Middle frontal gyrus (tissue), 1 donor: ENCODE data around the gene CAMK2B.

Experiments used
- DNase-seq: peaks from one replicate; pipeline ENCODE4 v3.0.0-alpha.2; 2015; ENCODE audit warnings: low spot score; ENCODE audit errors: extremely low spot score

Gene CAMK2B

DNA sequence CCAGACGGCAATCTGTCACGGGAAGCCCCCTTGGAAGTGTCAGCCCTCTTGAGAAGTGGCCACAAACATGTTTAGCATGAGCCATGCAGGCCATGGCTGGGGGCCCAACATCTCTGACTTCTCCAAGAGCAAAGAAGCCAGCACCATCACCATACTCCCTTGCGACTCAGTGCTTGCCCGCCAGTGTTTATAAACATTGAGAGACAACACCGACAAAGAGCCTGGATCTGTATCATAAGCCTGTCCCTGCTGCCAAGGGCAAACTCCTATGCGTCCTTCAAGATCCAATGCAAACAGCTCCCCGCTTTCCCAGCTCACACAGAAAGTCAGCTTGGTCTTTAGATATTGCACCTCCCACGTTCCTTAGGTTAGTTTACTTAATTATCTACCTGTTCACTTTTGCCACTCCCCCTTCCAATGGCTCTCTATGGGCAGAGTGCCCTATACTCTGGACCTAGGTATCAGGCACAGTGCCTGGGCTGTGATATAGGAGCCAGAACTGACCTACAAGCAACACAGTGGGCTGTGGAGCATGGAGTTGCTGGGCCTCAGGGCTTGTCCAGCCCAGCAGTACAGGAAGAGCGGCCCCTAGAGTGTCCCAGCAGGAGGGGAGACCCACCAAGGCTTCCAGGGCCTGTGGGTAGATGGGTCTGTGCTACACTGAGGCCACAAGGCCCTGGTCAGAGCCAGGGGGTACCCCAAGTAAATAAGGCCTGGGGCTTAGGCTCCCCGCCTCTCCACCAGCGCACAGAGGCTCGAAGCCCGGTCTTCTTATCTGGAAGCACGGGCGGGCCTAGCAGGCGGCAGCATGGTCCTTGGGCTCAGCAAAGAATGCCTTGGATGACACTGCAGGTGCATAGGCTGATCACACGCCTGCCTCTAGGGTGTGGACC, 37.7 kb downstream of the CAMK2B start:
- DNase-seq = no peak

DNA sequence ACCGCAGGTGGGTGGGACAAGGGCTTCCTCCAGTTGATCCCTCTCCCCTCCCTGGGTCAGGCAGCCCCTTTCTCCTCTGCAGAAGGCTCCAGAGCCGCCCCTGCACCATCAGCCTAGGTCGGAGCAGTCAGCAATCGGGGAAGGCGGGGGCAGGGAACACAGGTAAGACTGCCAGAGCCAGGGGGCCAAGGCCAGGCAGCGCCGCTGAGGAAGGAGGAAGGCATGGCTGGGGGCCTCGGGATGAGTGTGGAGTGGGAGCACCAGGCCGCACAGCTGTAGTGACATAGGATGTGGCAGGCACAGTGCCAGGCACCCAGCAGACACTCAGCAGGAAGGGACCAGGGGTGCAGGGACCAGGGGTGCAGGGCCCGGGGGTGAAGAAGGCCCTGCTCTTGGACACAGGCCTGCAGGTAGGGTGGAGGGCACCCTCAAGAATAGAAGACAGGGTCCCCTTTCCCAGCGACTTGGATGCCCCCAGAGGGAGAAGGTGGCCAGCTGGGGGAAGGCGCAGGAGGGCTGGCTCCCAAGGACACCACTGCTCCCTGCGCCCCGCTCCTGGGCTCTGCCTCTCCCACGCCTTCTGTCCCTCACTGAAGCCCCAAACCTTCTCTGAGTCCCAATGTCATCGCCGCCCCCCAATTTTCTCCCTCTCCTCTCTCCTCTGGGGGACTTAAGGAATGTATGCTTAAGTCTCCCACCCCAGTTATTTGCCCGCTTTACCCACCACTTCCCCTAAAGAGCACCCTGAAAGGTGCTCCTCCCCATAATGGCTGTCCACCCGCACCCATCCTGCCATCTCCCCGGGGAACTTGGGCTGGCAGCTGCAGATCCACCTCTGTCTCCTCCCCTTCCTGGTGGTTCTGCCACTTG, 38.5 kb downstream of the CAMK2B start:
- no peak for DNase-seq

DNA sequence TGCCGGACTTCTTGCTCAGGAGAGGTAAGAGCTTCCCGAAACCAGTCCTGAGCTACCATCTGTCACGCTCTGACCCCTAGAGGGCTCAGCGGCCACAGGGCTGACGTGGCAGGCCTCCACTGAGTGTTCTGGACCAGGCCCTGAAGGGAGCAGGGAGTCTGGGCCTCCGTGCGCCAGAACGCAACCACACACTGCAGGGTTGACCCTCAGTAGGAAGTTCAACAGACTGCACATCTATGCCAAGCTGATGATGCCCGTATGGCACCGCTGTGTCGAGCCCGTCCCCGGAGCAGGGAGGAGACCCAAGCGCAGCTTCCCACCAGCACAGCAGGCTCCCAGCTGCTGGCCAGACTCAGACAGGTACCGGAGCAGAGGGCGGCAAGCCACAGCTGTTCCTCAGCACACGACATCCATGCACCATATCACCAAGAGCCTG, 39.2 kb downstream of the CAMK2B start:
- no peak for DNase-seq

- DNase-seq = no peak
Measured at GRCh38 chr7:44285561-44285960, 39.8 kb downstream of the CAMK2B start.

DNA sequence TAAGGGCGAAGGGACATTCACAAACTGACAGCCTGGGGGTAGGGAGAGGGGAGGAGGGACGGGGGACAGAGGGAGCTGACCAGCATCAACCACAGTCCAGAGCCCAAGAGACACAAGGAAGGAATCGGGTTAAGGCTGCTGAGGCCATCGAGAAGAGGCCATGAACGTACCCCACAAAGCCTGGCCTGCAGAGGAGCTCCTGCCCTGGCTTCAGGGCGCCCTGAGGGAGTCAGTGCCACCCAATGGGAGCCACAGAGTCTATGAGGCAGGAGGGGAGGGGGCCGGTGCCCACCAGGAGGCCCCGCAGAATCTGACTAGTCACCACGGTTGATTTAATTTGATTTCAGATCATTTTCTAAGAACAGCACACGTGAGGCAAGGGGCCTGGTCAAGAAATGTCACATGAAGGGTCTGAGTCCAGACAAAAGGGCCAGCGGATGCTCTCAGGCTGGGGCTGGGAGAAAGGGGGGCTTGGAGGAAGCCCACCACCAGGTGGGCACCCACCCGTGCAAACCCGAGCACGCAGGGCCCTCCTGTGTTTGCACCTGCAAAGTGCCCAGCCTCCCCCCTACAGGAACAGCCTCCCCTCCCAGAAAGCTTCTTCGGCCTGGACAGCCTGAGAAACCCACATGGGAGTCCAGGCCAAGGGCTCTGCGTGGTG, 40.4 kb downstream of the CAMK2B start:
- DNase-seq = no peak

- DNase-seq = no peak
Measured at GRCh38 chr7:44284216-44284615, 41.2 kb downstream of the CAMK2B start.

- DNase-seq = no peak
Measured at GRCh38 chr7:44283381-44284211, 41.8 kb downstream of the CAMK2B start.

DNA sequence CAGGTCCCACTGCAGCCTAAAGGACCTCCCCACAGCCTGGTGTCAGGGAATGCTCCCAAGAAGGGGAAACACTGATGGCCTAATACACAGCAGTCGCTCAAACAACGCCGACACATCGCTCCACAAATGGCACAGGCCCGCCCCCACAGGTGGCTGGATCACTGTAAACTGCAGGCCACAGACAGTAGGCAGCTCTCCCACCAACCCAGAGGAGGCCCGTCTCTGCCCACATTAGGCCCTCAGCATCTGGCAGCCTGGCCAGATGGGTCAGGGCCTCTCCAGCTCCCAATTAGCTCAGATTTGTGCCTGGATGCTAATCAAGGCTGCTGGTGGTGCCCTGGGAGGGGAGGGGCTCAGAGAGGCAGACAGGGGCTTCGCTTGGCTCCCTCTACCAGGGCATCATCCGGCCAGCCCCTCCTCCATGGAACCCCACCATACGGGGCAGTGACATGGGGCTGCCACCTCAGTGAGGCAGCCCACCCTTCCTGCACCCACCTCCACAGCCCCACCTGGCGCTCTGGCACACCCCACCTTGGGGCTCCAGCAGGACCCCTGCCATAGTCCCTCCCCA, 42.7 kb downstream of the CAMK2B start:
- DNase-seq = no peak

DNA sequence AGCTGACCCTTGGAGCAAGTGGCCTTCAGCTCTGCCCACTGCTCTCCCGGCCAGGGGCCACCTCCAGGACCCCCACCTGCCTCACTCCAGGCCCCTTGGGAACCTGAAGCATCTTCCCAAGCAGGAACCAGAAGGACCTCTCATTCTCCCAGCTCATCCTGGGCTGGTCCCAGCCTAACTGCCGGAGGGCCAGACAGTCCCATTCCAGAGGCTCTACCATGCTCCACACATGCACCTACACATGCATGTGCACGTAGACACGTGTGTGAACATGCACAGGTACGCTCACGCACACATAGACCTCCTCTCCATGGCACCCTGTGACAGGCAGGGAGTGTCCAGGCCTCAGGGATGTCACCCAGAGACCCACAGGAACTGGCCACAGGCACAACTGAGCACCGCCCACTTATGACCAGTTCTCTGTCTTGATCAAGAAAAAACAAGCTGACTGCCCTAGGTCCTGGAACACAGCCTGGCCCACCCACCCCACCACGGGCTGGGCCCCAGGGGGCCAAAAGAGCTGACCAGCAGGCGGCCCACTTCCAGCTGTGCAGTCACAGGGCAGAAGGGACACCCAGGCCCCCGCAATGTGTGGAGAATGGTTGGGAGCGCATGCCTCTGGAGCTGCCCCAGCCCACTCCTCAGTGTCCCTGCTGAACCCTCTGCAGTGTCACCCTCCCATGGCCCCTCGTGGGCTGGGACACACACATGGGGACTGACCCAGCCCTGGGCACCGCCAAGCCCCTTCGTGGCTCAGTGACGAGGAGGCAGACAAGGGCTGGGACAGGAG, 43.4 kb downstream of the CAMK2B start:
- no peak for DNase-seq

GRCh38 chr7:44280993-44281721, 44.2 kb downstream of the CAMK2B start:
- no peak for DNase-seq

DNA sequence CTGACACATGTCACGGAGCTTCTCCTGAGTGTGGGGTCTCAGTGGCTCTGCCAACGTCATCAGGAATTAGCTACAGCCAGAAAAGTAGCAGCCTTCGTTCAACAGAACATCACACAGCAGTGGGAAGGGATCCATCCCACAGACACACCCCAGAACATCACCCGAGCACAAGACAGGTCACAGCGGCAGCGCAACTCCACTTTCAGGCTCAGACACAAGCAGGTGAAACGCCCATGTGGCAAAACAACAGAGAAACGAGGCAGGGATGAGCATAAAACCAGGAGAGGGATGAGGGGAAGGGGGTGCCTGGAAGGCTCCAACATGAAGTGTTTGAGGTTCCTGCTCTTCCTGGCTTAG, 44.8 kb downstream of the CAMK2B start:
- no peak for DNase-seq

DNA sequence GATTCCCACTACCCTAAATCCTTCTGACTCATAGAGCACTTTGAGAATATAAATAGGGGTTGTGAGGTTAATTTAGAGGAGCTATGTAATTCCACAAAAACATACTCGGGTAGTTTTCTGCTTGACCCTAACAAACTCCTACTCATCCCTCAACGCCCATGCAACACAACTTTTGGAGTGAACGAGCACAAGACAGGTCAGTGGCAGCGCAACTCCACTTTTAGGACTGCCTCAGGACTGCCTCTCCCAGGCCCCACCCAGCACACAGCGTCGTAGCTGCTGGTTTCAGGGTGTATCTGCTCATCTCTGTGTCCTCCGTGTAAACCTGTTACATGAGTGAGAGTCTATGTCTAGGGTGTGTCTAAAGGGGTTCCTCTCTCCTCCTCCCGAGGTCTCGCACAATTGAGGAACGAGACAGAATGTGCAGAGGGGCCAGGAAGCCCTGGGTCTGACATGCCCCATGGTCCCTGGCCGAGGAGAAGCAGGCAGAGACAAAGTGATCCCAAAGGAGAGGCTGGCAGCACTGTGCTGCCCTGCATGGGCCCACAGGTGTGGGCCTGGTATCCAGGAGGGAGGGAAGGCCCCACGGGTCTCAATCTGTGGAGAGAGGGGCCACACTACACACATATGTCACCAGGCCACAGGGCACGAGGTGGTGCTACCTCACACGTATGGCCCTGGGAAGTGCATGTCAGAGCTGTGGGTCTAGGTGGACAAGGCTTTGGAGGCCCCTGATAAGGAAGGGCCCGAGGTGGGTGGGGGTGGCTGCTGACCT, 45.5 kb downstream of the CAMK2B start:
- no peak for DNase-seq

- DNase-seq = no peak
Measured at GRCh38 chr7:44279286-44279685, 46.1 kb downstream of the CAMK2B start.

- DNase-seq = no peak
Measured at GRCh38 chr7:44278451-44279161, 46.8 kb downstream of the CAMK2B start.

- no peak for DNase-seq
Measured at GRCh38 chr7:44277851-44278250, 47.5 kb downstream of the CAMK2B start.

- no peak for DNase-seq
Measured at GRCh38 chr7:44277391-44277790, 48.0 kb downstream of the CAMK2B start.

- no peak for DNase-seq
Measured at GRCh38 chr7:44276571-44277221, 48.7 kb downstream of the CAMK2B start.
